Mesothelial cell of epicardium (in vitro differentiated cells): ENCODE results near the gene BRF1. TPM values are rescaled to one million over a fixed set of nuclear protein-coding genes. Genes with fewer than 3 reads are reported as not detected.

ENCODE experiments used
- DNase-seq, 2 experiments: peaks; one replicate each; pipeline ENCODE4 v3.0.0; 2021; ENCODE audit warnings: low spot score in 2 of 2; ENCODE audit not compliant: unreplicated experiment in 2 of 2
- H3K27ac Mint-ChIP-seq: 2 replicates; pipeline ENCODE4 v1.8.0; 2021; ENCODE audit warnings: mixed read lengths
- H3K27me3 Mint-ChIP-seq: 2 replicates; pipeline ENCODE4 v1.8.0; 2021; ENCODE audit warnings: low read depth, mixed read lengths
- H3K36me3 Mint-ChIP-seq: 2 replicates; pipeline ENCODE4 v1.8.0; 2021; ENCODE audit warnings: mixed read lengths
- H3K4me1 Mint-ChIP-seq: 2 replicates; pipeline ENCODE4 v1.8.0; 2021; ENCODE audit warnings: mixed read lengths
- H3K4me3 Mint-ChIP-seq: 2 replicates; pipeline ENCODE4 v1.8.0; 2021; ENCODE audit warnings: mild to moderate bottlenecking, moderate library complexity, mixed read lengths
- H3K9me3 Mint-ChIP-seq: 2 replicates; pipeline ENCODE4 v1.8.0; 2021; ENCODE audit warnings: mixed read lengths
- total RNA-seq: library from RNA; stranded (reverse); gene quantifications from 3 replicates; pipeline ENCODE4 v1.2.1, GENCODE V29; 2021
- TF ChIP-seq, protein P1 (sequence below): fragments of 200-600 bp; sonication (generic); IDR thresholded peaks from one replicate; pipeline ENCODE4 v1.5.0; 2021; ENCODE audit warnings: antibody characterized with exemption; ENCODE audit not compliant: unreplicated experiment

BRF1 gene
- total RNA-seq, 1 donor from 2014 or later, result 78.6 TPM

DNA sequence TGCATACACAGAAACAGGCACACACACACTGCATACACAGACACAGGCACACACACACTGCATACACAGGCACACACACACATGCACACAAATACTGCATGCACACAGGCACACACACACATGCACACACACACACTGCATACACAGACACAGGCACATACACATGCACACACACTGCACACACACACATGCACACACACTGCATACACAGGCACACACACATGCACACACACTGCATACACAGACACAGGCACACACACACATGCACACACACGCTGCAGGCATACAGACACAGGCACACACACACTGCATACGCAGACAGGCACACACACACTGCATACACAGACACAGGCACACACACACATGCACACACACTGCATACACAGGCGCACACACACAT lies 85.2 kb downstream of the BRF1 start:
- no peak for DNase-seq
- H3K4me1 Mint-ChIP-seq, result no peaks in the 10 kb centered on the region
- no peaks in the 10 kb centered on the region for H3K27me3 Mint-ChIP-seq
- TF ChIP-seq, protein P1, sequence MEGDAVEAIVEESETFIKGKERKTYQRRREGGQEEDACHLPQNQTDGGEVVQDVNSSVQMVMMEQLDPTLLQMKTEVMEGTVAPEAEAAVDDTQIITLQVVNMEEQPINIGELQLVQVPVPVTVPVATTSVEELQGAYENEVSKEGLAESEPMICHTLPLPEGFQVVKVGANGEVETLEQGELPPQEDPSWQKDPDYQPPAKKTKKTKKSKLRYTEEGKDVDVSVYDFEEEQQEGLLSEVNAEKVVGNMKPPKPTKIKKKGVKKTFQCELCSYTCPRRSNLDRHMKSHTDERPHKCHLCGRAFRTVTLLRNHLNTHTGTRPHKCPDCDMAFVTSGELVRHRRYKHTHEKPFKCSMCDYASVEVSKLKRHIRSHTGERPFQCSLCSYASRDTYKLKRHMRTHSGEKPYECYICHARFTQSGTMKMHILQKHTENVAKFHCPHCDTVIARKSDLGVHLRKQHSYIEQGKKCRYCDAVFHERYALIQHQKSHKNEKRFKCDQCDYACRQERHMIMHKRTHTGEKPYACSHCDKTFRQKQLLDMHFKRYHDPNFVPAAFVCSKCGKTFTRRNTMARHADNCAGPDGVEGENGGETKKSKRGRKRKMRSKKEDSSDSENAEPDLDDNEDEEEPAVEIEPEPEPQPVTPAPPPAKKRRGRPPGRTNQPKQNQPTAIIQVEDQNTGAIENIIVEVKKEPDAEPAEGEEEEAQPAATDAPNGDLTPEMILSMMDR, result no peak
- no peak overlapping the region for H3K4me3 Mint-ChIP-seq
- no peak overlapping the region for H3K27ac Mint-ChIP-seq
- H3K9me3 Mint-ChIP-seq, result no peaks in the 10 kb centered on the region
- peaks cover 4% of the 10 kb centered on the region for H3K36me3 Mint-ChIP-seq

DNA sequence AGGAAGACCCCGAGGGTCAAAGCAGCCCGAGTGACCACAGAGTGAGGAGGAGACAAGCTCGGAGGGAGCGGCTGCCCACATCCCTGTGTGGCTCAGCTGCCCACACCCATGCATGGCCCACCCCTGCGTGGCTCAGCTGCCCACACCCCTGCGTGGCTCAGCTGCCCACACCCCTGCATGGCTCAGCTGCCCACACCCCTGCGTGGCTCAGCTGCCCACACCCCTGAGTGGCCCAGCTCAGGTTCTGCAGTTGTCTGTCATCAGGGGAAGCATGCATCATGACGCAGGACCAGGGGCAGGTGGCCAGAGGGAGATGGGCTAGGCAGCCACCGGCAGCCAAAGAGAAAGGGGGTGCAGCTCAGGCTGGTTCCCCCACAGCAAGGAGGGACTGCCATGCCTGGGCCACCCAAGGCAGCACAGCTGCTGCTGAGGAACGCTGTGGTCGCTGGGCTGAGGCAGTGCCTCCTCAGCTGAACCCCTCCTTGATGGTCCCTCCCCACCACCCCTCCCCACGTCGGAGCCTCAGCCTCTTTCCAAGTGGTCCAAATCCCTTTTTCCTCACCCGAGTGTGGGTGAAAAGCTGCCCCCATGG lies 86.4 kb downstream of the BRF1 start:
- H3K4me3 Mint-ChIP-seq, result no peak overlapping the region
- no peaks in the 10 kb centered on the region for H3K27me3 Mint-ChIP-seq
- TF ChIP-seq, protein P1, result no peak
- no peak overlapping the region for H3K27ac Mint-ChIP-seq
- H3K36me3 Mint-ChIP-seq, result peaks cover 4% of the 10 kb centered on the region
- H3K4me1 Mint-ChIP-seq, result no peaks in the 10 kb centered on the region
- no peak for DNase-seq
- no peaks in the 10 kb centered on the region for H3K9me3 Mint-ChIP-seq

DNA sequence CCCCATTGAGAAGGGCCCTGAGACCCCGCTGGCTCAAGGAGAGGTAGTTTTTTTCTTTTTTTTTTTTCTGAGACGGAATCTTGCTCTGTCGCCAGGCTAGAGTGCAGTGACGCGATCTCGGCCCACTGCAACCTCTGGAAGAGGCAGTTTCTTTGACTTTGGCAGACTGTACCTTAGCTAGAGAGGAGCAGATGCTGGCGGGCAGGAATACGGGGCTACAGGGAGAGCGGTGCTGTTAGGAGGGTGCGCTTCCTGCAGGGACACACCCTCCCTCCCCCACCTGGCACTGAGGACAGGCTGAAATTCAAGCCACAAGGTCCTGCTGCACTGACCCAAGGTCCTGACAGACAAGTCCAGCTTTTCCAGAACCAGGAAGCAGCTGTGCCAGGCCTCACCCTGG lies 87.4 kb downstream of the BRF1 start:
- no peak overlapping the region for H3K4me3 Mint-ChIP-seq
- H3K27ac Mint-ChIP-seq, result no peak overlapping the region

DNA sequence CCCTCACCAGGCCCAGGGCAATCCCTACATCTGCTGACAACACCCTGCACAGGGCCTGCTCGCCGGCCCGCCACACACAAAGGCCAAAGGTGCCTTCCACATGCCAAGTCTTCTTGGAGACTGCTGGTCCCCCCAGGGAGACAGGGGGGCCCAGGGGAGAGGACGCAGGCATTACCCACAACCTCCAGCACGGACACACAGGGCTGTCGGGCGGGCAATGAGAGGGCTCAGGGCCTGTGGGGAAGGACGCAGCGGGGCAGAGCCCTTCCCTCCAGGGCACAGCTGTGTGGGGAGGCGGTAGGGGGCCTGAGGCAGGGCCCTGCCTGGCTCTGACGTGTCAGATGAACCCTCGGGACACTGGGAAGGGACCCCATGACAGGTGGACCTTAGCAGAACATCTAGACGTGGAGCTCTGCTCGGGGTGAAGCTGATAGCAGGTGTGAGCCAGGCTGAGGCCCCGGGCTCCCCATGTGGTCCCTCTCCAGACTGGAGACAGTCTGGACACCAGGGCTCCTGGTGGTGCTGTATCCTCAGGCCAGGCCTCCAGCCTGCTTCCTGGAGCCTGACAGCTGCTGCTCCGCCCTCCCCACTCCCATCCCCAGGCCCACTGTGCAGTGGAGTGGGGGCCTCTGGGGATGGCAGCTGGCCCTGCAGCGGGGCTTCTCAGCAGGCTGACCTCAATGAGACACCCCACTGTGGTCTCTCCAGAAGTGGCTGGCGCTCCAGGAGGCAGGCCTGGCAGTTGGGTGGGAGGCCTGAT lies 88.1 kb downstream of the BRF1 start:
- TF ChIP-seq, protein P1, result no peak

More for the DNA sequence above, 87.4 kb downstream of the BRF1 start:
- DNase-seq, result no peak
- TF ChIP-seq, protein P1, result no peak
- Mint-ChIP-seq H3K9me3 (no peaks in the 10 kb centered on the region), H3K36me3 (peaks cover 3% of the 10 kb centered on the region), H3K27me3 (no peaks in the 10 kb centered on the region), H3K4me1 (no peaks in the 10 kb centered on the region)

DNA sequence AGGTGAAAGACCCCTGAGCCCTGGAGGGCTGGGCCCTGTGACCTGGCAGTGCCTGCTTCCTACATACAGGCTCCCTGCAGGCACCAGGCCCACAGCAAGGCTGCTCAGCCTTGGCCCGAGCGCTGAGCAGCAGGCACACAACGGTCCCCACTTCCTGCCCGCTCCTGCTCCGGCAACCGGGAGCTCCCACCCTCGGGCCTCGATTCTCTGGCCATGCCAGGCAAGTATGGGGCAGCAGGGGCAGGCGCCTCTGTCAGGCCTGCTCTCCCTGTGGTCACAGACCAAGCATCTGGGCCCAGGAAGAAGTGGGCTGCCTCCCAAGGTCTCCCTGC lies 89.1 kb downstream of the BRF1 start:
- peaks cover 2% of the 10 kb centered on the region for H3K36me3 Mint-ChIP-seq
- no peaks in the 10 kb centered on the region for H3K9me3 Mint-ChIP-seq
- H3K27me3 Mint-ChIP-seq, result no peaks in the 10 kb centered on the region
- H3K4me3 Mint-ChIP-seq, result no peak overlapping the region
- TF ChIP-seq, protein P1, result no peak
- no peaks in the 10 kb centered on the region for H3K4me1 Mint-ChIP-seq
- DNase-seq, result no peak
- H3K27ac Mint-ChIP-seq, result no peak overlapping the region

More for the DNA sequence above, 88.1 kb downstream of the BRF1 start:
- no peak overlapping the region for H3K27ac Mint-ChIP-seq
- no peak overlapping the region for H3K4me3 Mint-ChIP-seq
- H3K27me3 Mint-ChIP-seq, result no peaks in the 10 kb centered on the region
- H3K9me3 Mint-ChIP-seq, result no peaks in the 10 kb centered on the region
- H3K36me3 Mint-ChIP-seq, result peaks cover 2% of the 10 kb centered on the region
- no peaks in the 10 kb centered on the region for H3K4me1 Mint-ChIP-seq
- no peak for DNase-seq
